Tibial nerve (tissue), 4 donors: ENCODE measurements around the gene SEL1L3. TPM values are rescaled to one million over a fixed set of nuclear protein-coding genes. Genes with fewer than 3 reads are reported as not detected.

Experiments used
- DNase-seq, 2 donors: peaks; one replicate each; pipeline ENCODE4 v3.0.0-alpha.2; 2019; ENCODE audit warnings: low spot score in 2 of 2
- H3K27ac ChIP-seq, 4 donors: fragments of 200-600 bp; sonication (generic) in 3 of 4; one replicate each; pipeline ENCODE4 v1.5.1; 2017 to 2019; ENCODE audit warnings: mild to moderate bottlenecking in 1 of 4
- H3K27me3 ChIP-seq, 2 donors: fragments of 200-600 bp; sonication (generic) in 1 of 2; one replicate each; pipeline versions ENCODE4 v1.5.1 to v1.6.0; 2017 to 2019
- H3K36me3 ChIP-seq, 3 donors: fragments of 200-600 bp; sonication (generic); one replicate each; pipeline ENCODE4 v1.5.1; 2018 to 2019
- H3K4me1 ChIP-seq, 4 donors: fragments of 200-600 bp; sonication (generic) in 3 of 4; one replicate each; pipeline ENCODE4 v1.5.1; 2017 to 2019
- H3K4me3 ChIP-seq, 4 donors: fragments of 200-600 bp; sonication (generic) in 3 of 4; one replicate each; pipeline ENCODE4 v1.5.1; 2017 to 2019; ENCODE audit warnings: mild to moderate bottlenecking in 1 of 4, moderate library complexity in 1 of 4
- H3K9me3 ChIP-seq, 4 donors: fragments of 200-600 bp; sonication (generic) in 3 of 4; one replicate each; pipeline ENCODE4 v1.5.1; 2017 to 2019
- EP300 ChIP-seq, 2 donors: sonication (generic); formaldehyde crosslinking; IDR thresholded peaks; one replicate each; pipeline ENCODE4 v1.6.1; 2017; ENCODE audit warnings: antibody characterized with exemption in 2 of 2, mild to moderate bottlenecking in 1 of 2
- POLR2A ChIP-seq, 2 donors: fragments of 450-650 bp; IDR thresholded peaks; one replicate each; pipeline ENCODE4 v1.6.1; 2017; ENCODE audit warnings: antibody characterized with exemption in 2 of 2, mild to moderate bottlenecking in 2 of 2, moderate library complexity in 2 of 2
- WGBS, 2 donors: methylation state at CpG; one replicate each; pipeline ENCODE4 v1.1.5; 2018; 5-methylcytosine and 5-hydroxymethylcytosine counted together
- total RNA-seq, 4 donors: library from RNA; depleted of rRNA; stranded (reverse); fragments of >200 nt; gene quantifications; one replicate each; pipeline ENCODE4 v1.1.0, GENCODE V29; 2016
- TF ChIP-seq, protein P1 (sequence below), 5 experiments: fragments of 200-600 bp in 3 of 5; fragments of 450-650 bp in 2 of 5; sonication (generic) in 3 of 5; IDR thresholded peaks; one replicate each; pipeline ENCODE4 v1.5.1; 2016 to 2019; ENCODE audit warnings: antibody characterized with exemption in 5 of 5, mild to moderate bottlenecking in 3 of 5, moderate library complexity in 2 of 5

Gene SEL1L3
- total RNA-seq, 4 donors from 2014 or later, result 8.7 to 19.0 (median 11.1) TPM

DNA sequence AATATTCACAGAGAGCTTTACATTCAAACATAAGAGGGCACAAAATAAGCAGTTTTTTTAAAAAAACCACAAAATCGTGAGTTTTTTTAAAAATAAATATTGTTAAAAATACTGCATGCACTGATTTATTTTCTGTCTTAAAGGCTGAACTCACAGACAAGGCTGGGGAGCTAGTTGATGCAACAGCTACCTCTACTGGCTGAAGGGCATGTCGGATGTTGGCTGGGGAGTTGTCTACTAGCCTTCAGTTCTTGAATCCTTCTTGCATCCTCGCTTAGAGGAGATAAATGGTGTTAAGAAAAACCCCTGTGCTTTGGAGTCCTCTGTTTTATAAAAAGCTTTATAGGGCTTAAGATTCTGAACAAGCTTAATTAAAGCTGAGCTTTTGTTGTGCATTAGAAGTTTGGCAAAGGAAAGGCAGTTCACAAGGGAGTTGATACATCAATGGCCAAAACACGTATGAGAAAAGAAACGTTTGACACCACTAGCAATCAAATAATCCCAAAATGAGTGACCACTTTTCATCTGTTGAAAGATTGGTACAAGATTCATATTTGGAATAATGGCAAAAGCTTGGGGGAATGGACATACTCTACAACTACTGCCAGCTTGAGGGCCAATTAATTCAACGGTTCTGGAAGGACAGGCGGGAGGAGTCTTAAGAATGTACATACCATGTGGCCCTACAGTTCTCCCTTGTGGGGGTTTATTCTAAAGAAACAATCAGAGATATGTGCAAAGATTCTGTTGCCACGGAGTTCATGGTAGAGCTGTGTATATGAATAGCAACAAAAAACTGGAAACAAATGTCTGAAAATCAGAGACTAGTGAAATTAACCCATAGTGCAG is 94.7 kb downstream of the SEL1L3 start:
- no peaks in the 10 kb centered on the region for H3K27me3 ChIP-seq

DNA sequence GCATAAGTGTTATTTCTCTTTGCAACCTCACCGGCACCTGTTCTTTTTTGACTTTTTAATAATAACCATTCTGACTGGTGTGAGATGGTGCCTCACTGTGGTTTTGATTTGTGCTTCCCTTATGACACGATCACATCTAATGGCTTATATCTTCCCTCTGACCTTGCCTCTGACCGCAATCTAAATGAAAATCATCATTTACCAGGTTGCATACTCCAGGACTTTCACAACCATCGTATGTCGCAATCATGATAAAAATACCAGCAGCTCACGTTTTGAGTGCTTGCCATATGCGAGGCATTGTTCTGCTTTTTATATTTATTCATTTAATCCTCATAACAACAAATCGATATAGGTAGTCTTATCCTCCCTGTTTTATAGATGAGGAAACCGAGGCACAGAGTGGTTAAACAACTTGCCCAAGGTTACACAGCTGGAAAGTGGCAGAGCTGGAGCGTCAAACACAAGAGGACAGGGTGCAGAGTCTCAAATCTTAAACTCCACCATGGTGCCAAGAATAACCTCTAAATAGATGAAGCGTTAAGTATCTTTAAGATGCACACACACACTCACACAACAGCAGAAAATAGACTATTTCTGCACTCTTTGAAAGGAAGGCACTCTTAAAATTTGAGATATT is 102.2 kb downstream of the SEL1L3 start:
- 87% methylated on average over 11 of the region's 11 CpGs for WGBS, 2 donors
- Histone ChIP-seq H3K36me3 (peaks cover 0 to 7% (median 0%) of the 10 kb centered on the region in 3 donors), H3K4me1 (no peaks in the 10 kb centered on the region), H3K27ac (no peak overlapping the region), H3K9me3 (no peaks in the 10 kb centered on the region), H3K4me3 (no peak overlapping the region), H3K27me3 (no peaks in the 10 kb centered on the region)
- no peak for DNase-seq
- TF ChIP-seq POLR2A (IDR thresholded peaks at IDR 0.05) (no peak), EP300 (IDR thresholded peaks at IDR 0.05) (no peak)
- TF ChIP-seq, protein P1, sequence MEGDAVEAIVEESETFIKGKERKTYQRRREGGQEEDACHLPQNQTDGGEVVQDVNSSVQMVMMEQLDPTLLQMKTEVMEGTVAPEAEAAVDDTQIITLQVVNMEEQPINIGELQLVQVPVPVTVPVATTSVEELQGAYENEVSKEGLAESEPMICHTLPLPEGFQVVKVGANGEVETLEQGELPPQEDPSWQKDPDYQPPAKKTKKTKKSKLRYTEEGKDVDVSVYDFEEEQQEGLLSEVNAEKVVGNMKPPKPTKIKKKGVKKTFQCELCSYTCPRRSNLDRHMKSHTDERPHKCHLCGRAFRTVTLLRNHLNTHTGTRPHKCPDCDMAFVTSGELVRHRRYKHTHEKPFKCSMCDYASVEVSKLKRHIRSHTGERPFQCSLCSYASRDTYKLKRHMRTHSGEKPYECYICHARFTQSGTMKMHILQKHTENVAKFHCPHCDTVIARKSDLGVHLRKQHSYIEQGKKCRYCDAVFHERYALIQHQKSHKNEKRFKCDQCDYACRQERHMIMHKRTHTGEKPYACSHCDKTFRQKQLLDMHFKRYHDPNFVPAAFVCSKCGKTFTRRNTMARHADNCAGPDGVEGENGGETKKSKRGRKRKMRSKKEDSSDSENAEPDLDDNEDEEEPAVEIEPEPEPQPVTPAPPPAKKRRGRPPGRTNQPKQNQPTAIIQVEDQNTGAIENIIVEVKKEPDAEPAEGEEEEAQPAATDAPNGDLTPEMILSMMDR (IDR thresholded peaks at IDR 0.05), result no peak

More for the DNA sequence above, 94.7 kb downstream of the SEL1L3 start:
- no peak overlapping the region for H3K4me3 ChIP-seq
- no peak overlapping the region for H3K27ac ChIP-seq
- peaks cover 0 to 5% (median 0%) of the 10 kb centered on the region in 4 donors for H3K4me1 ChIP-seq
- no peaks in the 10 kb centered on the region for H3K9me3 ChIP-seq
- 33% methylated on average over 8 of the region's 8 CpGs for WGBS, 2 donors
- peak; percentile 26 to 53 for DNase-seq
- no peaks in the 10 kb centered on the region for H3K36me3 ChIP-seq
- TF ChIP-seq, protein P1 (IDR thresholded peaks at IDR 0.05), result peak; percentile 51 to 77 (median 61)
- TF ChIP-seq POLR2A (IDR thresholded peaks at IDR 0.05), result no peak

DNA sequence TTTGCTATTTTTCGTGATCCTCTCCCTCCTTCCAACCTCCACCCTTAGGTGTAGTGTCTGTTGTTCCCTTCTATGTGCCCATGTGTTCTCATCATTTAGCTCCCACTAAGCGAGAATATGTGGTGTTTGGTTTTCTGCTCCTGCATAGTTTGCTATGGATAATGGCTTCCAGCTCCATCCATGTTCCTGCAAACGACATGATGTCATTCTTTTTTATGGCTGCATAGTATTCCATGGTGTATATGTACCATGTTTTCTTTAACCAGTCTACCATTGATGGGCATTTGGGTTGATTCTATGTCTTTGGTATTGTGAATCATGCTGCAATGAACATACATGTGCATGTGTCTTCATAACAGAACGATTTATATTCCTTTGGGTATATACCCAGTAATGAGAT is 102.7 kb downstream of the SEL1L3 start:
- DNase-seq, result no peak
- WGBS, 2 donors, result 95 to 97% methylated on average over 4 of the region's 4 CpGs
- no peak overlapping the region for H3K27ac ChIP-seq
- H3K36me3 ChIP-seq, result peaks cover 0 to 7% (median 0%) of the 10 kb centered on the region in 3 donors
- TF ChIP-seq, protein P1 (IDR thresholded peaks at IDR 0.05), result no peak
- no peak for TF ChIP-seq POLR2A (IDR thresholded peaks at IDR 0.05)
- TF ChIP-seq EP300 (IDR thresholded peaks at IDR 0.05), result no peak
- H3K9me3 ChIP-seq, result no peaks in the 10 kb centered on the region
- H3K27me3 ChIP-seq, result no peaks in the 10 kb centered on the region
- no peaks in the 10 kb centered on the region for H3K4me1 ChIP-seq
- H3K4me3 ChIP-seq, result no peak overlapping the region

DNA sequence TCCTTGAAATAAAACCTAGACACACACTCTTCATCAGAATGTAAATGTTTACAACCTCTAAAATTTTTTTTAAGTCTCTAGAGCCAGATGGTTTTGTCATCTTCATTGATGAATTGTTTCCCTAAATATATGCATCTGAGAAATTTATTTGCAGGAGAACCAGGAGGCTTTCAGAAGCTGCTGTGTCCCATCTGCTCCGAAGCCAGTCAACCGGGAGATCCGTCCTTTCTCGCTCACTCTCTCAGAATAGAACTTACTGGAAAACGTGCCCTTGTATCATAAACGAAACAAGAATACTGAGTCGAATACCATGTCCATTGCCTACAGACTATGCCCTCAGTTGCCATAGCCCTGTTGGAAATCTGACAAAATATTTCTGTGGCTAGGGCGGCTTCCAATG is 103.7 kb downstream of the SEL1L3 start:
- 89 to 95% methylated on average over 8 of the region's 8 CpGs for WGBS, 2 donors
- DNase-seq, result no peak
- Histone ChIP-seq H3K36me3 (peaks cover 0 to 7% (median 0%) of the 10 kb centered on the region in 3 donors), H3K27me3 (no peaks in the 10 kb centered on the region), H3K27ac (no peak overlapping the region), H3K4me1 (no peaks in the 10 kb centered on the region), H3K4me3 (no peak overlapping the region), H3K9me3 (no peaks in the 10 kb centered on the region)
- TF ChIP-seq, protein P1 (IDR thresholded peaks at IDR 0.05), result no peak
- no peak for TF ChIP-seq POLR2A (IDR thresholded peaks at IDR 0.05)
- no peak for TF ChIP-seq EP300 (IDR thresholded peaks at IDR 0.05)

DNA sequence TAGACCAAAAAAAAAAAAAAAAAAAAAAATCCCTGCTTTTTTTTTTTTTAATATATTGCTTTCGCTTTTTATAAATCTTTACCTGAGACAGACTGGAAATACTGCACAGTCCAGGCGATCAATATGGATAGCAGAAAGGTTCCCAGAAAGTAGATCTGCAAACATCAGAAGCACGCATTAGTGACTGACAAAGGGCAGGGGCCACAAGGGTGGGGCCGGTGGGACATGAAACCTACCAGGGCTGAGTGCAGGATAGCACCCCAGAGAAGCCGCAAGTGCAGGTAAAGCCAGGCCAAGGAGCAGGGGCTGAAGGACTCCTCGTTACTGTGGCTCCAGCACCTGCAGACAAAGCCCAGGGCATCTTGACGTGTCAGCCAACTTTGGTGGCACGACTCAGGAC is 105.3 kb downstream of the SEL1L3 start:
- H3K27me3 ChIP-seq, result no peaks in the 10 kb centered on the region
- no peak overlapping the region for H3K27ac ChIP-seq
- WGBS, 2 donors, result 88 to 92% methylated on average over 8 of the region's 8 CpGs
- TF ChIP-seq, protein P1 (IDR thresholded peaks at IDR 0.05), result no peak
- no peak for TF ChIP-seq POLR2A (IDR thresholded peaks at IDR 0.05)
- TF ChIP-seq EP300 (IDR thresholded peaks at IDR 0.05), result no peak
- no peaks in the 10 kb centered on the region for H3K9me3 ChIP-seq
- H3K4me1 ChIP-seq, result no peaks in the 10 kb centered on the region
- no peak for DNase-seq
- H3K36me3 ChIP-seq, result peaks cover 0 to 7% (median 0%) of the 10 kb centered on the region in 3 donors
- H3K4me3 ChIP-seq, result no peak overlapping the region
